Subcutaneous abdominal adipose tissue (tissue), 5 donors: ENCODE results near the gene MYCBP2.

Experiments used
- H3K27ac ChIP-seq: one replicate; pipeline ENCODE4 v1.7.0; 2013; ENCODE audit warnings: low read depth, mild to moderate bottlenecking, inconsistent platforms, low read length, moderate library complexity
- H3K27me3 ChIP-seq, 5 donors: one replicate each; pipeline ENCODE4 v1.7.0; 2013; ENCODE audit warnings: low read length in 5 of 5, inconsistent platforms in 1 of 5; ENCODE audit not compliant: control insufficient read depth in 5 of 5, insufficient read depth in 4 of 5
- H3K36me3 ChIP-seq, 5 donors: one replicate each; pipeline ENCODE4 v1.7.0; 2013; ENCODE audit warnings: low read length in 5 of 5; ENCODE audit not compliant: control insufficient read depth in 5 of 5, insufficient read depth in 5 of 5
- H3K4me1 ChIP-seq, 5 donors: one replicate each; pipeline ENCODE4 v1.7.0; 2013; ENCODE audit warnings: low read length in 5 of 5, mild to moderate bottlenecking in 3 of 5, moderate library complexity in 1 of 5; ENCODE audit not compliant: control insufficient read depth in 5 of 5, insufficient read depth in 5 of 5
- H3K4me3 ChIP-seq, 5 donors: one replicate each; pipeline ENCODE4 v1.7.0; 2013; ENCODE audit warnings: low read length in 5 of 5, low read depth in 1 of 5
- H3K9ac ChIP-seq, 5 donors: one replicate each; pipeline ENCODE4 v1.7.0; 2013; ENCODE audit warnings: low read length in 5 of 5, mild to moderate bottlenecking in 4 of 5, moderate library complexity in 3 of 5
- H3K9me3 ChIP-seq, 5 donors: one replicate each; pipeline ENCODE4 v1.7.0; 2013; ENCODE audit warnings: low read length in 5 of 5; ENCODE audit not compliant: control insufficient read depth in 5 of 5
- donor health status: healthy.
- donor health status: healthy.
- donor health status: healthy.
- donor health status: healthy.
- donor health status: healthy.

MYCBP2 gene

DNA sequence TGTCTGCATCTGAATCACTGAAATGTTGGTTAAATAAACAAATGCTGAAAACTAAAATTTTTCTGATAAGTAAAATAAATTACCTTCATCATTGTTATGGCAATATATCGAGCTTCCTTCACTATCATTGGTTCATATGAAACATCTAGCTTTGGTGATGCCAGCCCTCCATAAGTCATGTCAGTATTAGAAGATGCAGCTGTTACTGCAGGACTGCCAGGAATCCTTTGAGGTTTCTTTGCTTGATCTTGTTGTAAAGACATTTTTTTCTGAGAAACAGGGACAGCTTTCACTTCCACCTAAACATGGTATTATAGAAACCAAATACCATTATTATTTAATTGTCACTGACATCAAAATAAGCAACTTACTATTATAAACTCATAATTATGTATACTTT, 176.2 kb downstream of the MYCBP2 start:
- Histone ChIP-seq H3K36me3 (peaks cover 36 to 70% (median 53%) of the 10 kb centered on the region in 5 donors), H3K9me3 (no peaks in the 10 kb centered on the region), H3K9ac (no peak overlapping the region), H3K27me3 (no peaks in the 10 kb centered on the region), H3K4me3 (no peak overlapping the region), H3K4me1 (no peaks in the 10 kb centered on the region), H3K27ac (no peak overlapping the region)

DNA sequence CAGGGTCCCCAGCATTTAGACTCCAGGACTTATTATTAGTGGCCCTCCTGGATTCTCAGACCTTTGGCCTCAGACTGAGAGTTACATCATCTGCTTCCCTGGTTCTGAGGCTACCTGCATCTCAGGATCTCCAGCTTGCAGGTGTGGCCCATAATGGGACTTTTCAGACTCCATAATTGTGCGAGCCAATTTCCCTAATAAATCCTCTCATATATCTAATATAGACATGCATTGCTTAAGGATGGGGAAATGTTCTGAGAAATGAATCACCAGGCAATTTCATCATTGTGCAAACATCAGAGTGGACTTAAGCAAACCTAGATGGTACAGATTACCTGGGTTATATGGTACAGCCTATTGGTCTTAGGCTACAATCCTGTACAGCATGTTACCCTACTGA, 183.5 kb downstream of the MYCBP2 start:
- H3K27me3 ChIP-seq, result no peaks in the 10 kb centered on the region
- no peak overlapping the region for H3K27ac ChIP-seq
- H3K9ac ChIP-seq, result no peak overlapping the region
- no peaks in the 10 kb centered on the region for H3K4me1 ChIP-seq
- no peak overlapping the region for H3K4me3 ChIP-seq
- H3K36me3 ChIP-seq, result peaks cover 53 to 89% (median 80%) of the 10 kb centered on the region in 5 donors
- no peaks in the 10 kb centered on the region for H3K9me3 ChIP-seq

DNA sequence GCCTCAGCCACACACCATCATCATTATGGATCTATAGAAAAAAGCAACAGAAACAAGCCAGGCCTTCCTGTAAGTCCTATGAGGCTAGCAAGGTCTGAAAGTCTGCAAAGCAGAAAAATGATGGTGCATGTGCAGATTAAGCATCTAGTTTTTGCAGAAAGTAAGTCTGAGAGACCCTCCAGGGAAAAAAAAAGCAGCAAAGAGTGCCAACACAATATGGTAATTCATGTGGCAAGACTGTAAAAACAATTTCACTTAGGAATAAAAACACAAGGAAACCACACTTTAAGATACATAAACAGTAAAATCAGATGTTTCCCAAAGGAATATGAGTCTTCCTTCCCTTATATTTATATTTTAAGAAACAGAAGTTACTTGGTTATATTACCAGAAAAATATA, 187.6 kb downstream of the MYCBP2 start:
- H3K9ac ChIP-seq, result no peak overlapping the region
- H3K27ac ChIP-seq, result no peak overlapping the region
- H3K4me3 ChIP-seq, result no peak overlapping the region
- no peaks in the 10 kb centered on the region for H3K9me3 ChIP-seq
- H3K4me1 ChIP-seq, result no peaks in the 10 kb centered on the region
- no peaks in the 10 kb centered on the region for H3K27me3 ChIP-seq
- peaks cover 49 to 84% (median 78%) of the 10 kb centered on the region in 5 donors for H3K36me3 ChIP-seq

DNA sequence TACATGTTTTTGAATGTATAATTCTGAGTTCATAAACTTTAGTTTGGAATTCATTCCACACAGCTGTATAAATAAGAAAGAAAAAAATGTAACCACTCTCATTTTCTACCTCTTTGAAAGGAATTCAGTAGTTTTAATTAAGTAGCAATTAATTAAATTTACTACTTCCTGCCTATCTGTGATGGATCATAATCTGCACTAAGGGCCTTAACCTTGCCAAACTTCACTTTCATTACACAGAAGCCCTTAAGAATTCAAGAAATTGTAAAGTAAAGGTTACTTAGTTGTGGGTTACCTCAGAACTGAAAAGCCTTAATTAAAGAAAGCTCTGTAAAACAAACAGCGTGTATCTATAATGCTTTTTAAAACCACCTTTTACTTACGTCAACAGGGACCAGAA, 188.1 kb downstream of the MYCBP2 start:
- Histone ChIP-seq H3K27me3 (no peaks in the 10 kb centered on the region), H3K9ac (no peak overlapping the region), H3K9me3 (no peaks in the 10 kb centered on the region), H3K27ac (no peak overlapping the region), H3K4me3 (no peak overlapping the region), H3K36me3 (peaks cover 48 to 84% (median 75%) of the 10 kb centered on the region in 5 donors), H3K4me1 (no peaks in the 10 kb centered on the region)

DNA sequence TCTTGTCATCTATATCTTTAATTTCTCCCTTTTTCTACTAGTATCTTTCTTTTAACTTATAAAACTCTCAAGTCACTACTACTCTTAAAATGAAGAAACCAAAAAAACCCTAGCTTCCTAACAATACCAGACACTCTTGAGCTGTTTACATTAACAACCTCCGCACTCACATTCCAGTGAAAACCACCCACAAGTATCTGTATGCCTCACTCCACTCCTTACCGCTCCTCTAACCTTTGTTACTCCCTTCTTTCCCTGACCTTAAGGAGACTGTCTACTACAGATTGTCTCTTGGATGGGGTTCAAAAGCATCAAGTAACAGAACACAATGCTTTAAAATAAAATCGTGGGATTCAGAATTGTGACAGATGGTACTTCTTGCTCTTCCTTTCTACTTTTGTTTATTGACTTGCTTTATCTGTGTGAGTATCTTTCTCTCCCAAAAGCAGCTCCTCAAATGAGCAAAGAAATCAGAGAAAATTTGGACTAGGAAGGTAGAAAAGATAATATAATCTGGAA, 189.9 kb downstream of the MYCBP2 start:
- H3K9me3 ChIP-seq, result no peaks in the 10 kb centered on the region
- no peak overlapping the region for H3K27ac ChIP-seq
- no peaks in the 10 kb centered on the region for H3K27me3 ChIP-seq
- H3K4me1 ChIP-seq, result no peaks in the 10 kb centered on the region
- no peak overlapping the region for H3K9ac ChIP-seq
- H3K36me3 ChIP-seq, result peaks cover 39 to 79% (median 62%) of the 10 kb centered on the region in 5 donors
- no peak overlapping the region for H3K4me3 ChIP-seq

DNA sequence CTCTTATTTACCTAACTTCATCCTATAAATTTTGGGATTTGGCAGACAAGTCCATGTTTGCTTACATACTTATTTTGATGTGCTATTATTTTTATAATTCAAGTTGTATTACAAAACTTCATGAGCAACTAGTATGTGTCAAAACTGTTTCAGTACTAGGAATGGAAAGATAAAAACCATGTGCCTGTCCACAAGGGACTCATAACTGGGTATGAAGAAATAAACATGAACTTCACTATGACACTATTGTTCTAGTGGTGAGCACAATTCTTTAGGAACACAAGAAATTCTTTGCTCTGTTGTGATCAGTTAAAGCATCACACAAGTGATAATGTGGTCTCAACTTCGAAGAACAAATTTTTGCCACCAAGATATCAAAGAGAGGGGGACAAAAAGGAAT, 202.5 kb downstream of the MYCBP2 start:
- Histone ChIP-seq H3K27me3 (no peaks in the 10 kb centered on the region), H3K9ac (no peak overlapping the region), H3K4me3 (no peak overlapping the region), H3K4me1 (no peaks in the 10 kb centered on the region), H3K36me3 (peaks cover 28 to 58% (median 34%) of the 10 kb centered on the region in 5 donors), H3K9me3 (no peaks in the 10 kb centered on the region), H3K27ac (no peak overlapping the region)

DNA sequence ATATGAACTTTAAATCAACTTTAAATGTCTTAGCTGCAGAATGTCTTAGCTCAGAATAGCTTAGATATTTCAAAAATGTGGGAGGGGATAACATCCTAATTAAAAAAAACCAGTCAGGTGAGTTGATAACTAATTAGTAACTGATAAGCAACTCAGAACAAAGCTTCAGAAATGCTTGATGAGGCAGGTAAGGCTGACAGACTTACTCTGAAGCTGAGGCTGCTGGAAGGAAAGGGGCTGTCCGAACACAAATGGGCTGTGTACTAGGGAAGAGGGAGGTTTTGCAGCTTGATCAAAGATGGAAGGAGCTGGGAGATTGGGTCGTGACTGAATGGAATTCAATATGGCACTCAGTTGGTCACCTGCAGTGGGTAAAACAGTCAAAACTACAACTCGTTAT, 208.8 kb downstream of the MYCBP2 start:
- no peak overlapping the region for H3K9ac ChIP-seq
- H3K36me3 ChIP-seq, result peaks cover 20 to 49% (median 34%) of the 10 kb centered on the region in 5 donors
- H3K4me3 ChIP-seq, result no peak overlapping the region
- H3K9me3 ChIP-seq, result no peaks in the 10 kb centered on the region
- no peaks in the 10 kb centered on the region for H3K27me3 ChIP-seq
- no peak overlapping the region for H3K27ac ChIP-seq
- no peaks in the 10 kb centered on the region for H3K4me1 ChIP-seq

DNA sequence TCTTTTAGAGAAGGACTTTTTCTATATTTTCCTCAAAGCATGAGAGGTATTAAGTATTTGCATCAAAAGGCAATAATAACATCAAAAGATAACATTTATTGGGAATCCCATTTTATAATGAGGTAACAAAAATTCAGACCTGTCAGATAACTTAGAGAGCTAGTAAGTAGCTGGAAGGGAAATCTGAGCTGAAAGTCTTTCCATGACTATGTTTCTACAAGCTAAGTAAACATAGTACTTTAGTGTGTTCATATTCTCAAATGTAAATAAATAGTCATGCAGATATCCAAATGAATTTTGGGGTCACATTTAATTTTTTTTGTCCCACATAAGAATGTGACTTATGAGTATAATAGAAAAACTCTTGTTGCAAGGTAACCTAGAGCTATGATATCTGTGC, 212.6 kb downstream of the MYCBP2 start:
- Histone ChIP-seq H3K4me1 (no peaks in the 10 kb centered on the region), H3K27me3 (no peaks in the 10 kb centered on the region), H3K4me3 (no peak overlapping the region), H3K36me3 (peaks cover 11 to 39% (median 32%) of the 10 kb centered on the region in 5 donors), H3K9me3 (peaks cover 0 to 4% (median 0%) of the 10 kb centered on the region in 5 donors), H3K9ac (no peak overlapping the region), H3K27ac (no peak overlapping the region)

DNA sequence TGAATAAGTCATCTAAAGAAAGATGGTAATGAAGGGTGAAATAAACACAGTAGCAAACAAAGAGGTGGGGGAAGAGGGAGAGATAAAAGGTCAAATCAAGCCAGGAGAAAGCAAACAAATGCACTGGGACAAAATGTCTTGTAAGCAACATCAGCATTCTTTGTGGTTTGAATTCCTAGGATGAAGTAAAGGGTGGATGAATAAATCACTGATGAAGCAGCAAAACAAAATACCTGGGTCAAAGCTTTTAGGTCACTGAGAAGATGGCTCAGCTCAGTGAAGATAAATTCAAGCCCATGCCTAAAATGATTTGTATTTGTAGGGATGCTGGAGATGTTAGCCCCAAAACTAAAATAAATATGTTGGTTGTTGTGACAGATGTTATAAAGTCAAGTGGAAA, 213.4 kb downstream of the MYCBP2 start:
- H3K27ac ChIP-seq, result no peak overlapping the region
- peaks cover 0 to 4% (median 0%) of the 10 kb centered on the region in 5 donors for H3K9me3 ChIP-seq
- no peak overlapping the region for H3K9ac ChIP-seq
- H3K4me3 ChIP-seq, result no peak overlapping the region
- H3K27me3 ChIP-seq, result no peaks in the 10 kb centered on the region
- H3K4me1 ChIP-seq, result no peaks in the 10 kb centered on the region
- H3K36me3 ChIP-seq, result peaks cover 9 to 38% (median 27%) of the 10 kb centered on the region in 5 donors

DNA sequence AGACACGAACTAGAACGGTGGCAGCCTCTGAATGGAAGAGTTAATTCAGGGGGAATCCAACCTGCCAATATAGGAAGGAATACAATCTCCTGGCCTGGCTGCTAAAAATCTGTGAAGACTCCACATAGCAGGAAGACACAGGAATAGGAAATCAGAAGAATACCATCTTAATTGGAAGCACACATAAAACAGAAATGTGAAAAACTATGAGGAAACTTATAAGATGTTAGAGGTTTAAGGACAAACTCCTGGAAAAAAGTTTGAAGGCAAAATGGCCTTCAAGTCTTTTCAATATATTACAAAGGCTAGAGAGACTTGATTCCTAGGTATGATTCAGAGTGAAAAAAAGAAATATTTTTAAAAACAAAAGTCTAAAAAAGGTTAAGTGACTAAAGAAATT, 221.8 kb downstream of the MYCBP2 start:
- Histone ChIP-seq H3K27ac (no peak overlapping the region), H3K4me3 (no peak overlapping the region), H3K36me3 (peaks cover 0 to 20% (median 13%) of the 10 kb centered on the region in 5 donors), H3K4me1 (no peaks in the 10 kb centered on the region), H3K9ac (no peak overlapping the region), H3K27me3 (no peaks in the 10 kb centered on the region), H3K9me3 (peaks cover 0 to under 1% (median 0%) of the 10 kb centered on the region in 5 donors)
